Inflammatory macrophage treated with lipopolysaccharide for 1 hour (primary cell): Measurements from ENCODE around the gene HDAC9.
A peak's percentile ranks its signal among the peaks of the same experiment; 100 is the strongest.

ENCODE experiments used
- DNase-seq, 2 donors: peaks; one replicate each; pipeline ENCODE4 v3.0.0-alpha.2; 2020 to 2022

Gene HDAC9

GRCh38 chr7:18495412-18496340 is at the start of gene HDAC9:
Gene HDAC9, plus strand, starts transcription at chr7:18495749. Its CDS starts 554 bp downstream, at chr7:18496303.
- DNase-seq, result peak; percentile 67 to 77

GRCh38 chr7:18445916-18446520 is 49.5 kb upstream of the HDAC9 start:
- DNase-seq, result no peak

GRCh38 chr7:18450019-18450418 is 45.5 kb upstream of the HDAC9 start:
- no peak for DNase-seq

GRCh38 chr7:18455606-18456005 is 39.9 kb upstream of the HDAC9 start:
- DNase-seq, result no peak

- DNase-seq, result peak; percentile 18 to 30
Observed at GRCh38 chr7:18457832-18458231, 37.7 kb upstream of the HDAC9 start.

- peak in 1 of 2 donors; percentile 44 for DNase-seq
Observed at GRCh38 chr7:18458830-18459229, 36.7 kb upstream of the HDAC9 start.

- DNase-seq, result peak; percentile 26 to 30
Observed at GRCh38 chr7:18459484-18460245, 35.9 kb upstream of the HDAC9 start.

- no peak for DNase-seq
Observed at GRCh38 chr7:18461785-18462467, 33.6 kb upstream of the HDAC9 start.

- no peak for DNase-seq
Observed at GRCh38 chr7:18464830-18465229, 30.7 kb upstream of the HDAC9 start.

GRCh38 chr7:18467011-18467410 is 28.5 kb upstream of the HDAC9 start:
- DNase-seq, result no peak

GRCh38 chr7:18468795-18469194 is 26.8 kb upstream of the HDAC9 start:
- DNase-seq, result peak in 1 of 2 donors; percentile 24

- DNase-seq, result peak; percentile 71 to 89
Observed at GRCh38 chr7:18469316-18469715, 26.2 kb upstream of the HDAC9 start.

- no peak for DNase-seq
Observed at GRCh38 chr7:18471476-18472160, 23.9 kb upstream of the HDAC9 start.

GRCh38 chr7:18472161-18472483 is 23.4 kb upstream of the HDAC9 start:
- no peak for DNase-seq

GRCh38 chr7:18473119-18473518 is 22.4 kb upstream of the HDAC9 start:
- DNase-seq, result no peak

GRCh38 chr7:18474944-18475343 is 20.6 kb upstream of the HDAC9 start:
- no peak for DNase-seq

GRCh38 chr7:18475488-18475887 is 20.1 kb upstream of the HDAC9 start:
- DNase-seq, result no peak

GRCh38 chr7:18481776-18482175 is 13.8 kb upstream of the HDAC9 start:
- DNase-seq, result no peak

GRCh38 chr7:18488049-18488448 is 7.5 kb upstream of the HDAC9 start:
- no peak for DNase-seq

GRCh38 chr7:18489624-18490023 is 5.9 kb upstream of the HDAC9 start:
- no peak for DNase-seq

GRCh38 chr7:18491871-18492270 is 3.7 kb upstream of the HDAC9 start:
- peak; percentile 47 to 78 for DNase-seq

- DNase-seq, result no peak
Observed at GRCh38 chr7:18494406-18494805, 1.1 kb upstream of the HDAC9 start.
